NCI-H146 (cell line): Measurements from ENCODE around the gene MPV17L.
"Not testable (repeated sequence)": the region's sequence is repeated elsewhere in the genome, so short reads cannot be mapped to it uniquely, and the experiment has no call there.

Experiments
- DNase-seq: peaks from one replicate; lab custom pipeline; 2025; lab: John Stamatoyannopoulos, UW

Gene MPV17L

DNA sequence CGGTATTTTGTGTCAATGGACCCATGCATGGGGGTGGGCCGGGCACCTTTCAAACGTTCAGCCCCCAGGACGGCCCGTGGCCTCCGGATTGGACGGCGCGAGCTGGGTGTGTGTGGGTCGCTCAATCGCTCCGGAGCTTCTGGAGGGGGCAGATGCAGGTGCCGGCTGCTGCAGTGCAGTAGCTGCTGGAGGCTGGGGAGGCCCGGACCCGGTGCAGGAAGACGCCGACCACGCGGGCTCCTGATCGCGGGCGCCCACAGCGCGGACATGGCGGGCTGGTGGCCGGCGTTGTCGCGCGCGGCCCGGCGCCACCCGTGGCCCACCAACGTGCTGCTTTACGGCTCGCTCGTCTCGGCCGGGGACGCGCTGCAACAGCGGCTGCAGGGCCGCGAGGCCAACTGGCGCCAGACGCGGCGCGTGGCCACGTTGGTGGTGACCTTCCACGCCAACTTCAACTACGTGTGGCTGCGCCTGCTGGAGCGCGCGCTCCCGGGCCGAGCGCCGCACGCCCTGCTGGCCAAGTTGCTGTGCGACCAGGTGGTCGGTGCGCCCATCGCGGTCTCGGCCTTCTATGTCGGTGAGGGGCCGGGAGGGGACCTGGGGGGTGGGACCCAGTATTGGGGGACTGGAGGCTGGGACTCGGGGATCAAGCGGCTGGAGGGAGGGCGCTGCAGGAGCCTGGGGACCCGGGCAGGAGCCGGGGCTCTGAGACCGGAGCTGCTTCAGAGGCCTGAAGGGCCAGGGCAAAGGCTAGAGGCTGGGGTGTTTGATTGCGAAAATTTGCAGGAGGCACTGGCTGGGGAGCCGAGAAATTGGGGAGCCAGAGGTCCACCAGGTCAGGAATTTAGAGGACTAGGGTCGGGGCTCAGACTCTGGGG is at the start of gene MPV17L:
Gene MPV17L (plus strand): TSS at position 124 of the 878 bp plus-strand sequence. CDS start 144 bp downstream, at position 268.
- peak; percentile 80 for DNase-seq

DNA sequence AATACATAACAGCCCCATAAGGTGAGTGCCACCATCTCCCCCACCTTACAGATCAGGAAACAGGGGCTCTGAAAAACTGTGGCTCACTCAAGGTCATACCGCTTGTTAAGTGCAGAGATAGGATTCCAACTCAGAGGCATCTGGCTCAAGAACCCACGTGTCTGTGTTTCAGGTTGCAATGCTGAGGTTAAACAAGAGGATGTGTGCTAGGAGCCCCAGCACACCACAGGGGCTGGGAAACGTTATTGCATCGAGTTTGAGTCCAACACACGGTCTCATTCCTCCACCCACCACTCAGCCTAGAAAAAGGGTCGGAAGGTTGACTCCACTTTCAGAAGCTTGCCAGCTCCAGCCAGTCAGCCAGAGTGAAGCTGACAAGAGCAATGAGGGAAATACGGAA is 46.8 kb upstream of the MPV17L start:
- not testable (repeated sequence) for DNase-seq

DNA sequence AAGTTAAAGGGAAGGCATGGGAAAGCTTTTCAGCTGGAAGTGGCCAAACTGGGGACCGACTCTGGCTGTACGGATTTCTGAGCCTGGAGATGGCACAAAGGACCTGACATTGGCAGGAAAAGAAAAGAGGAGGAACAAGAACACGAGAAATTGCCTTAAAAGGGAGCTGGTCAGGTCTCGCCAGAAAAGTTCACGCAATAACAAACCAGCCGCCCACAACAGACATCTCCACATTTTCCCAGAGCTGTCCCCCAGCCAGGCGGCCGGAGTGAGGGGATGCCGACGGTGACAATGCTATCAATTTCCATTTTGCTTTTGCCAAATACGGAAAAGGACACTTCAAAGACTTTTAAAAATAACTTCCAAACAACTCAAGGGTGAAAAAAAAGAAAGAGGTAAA is 44.3 kb upstream of the MPV17L start:
- not testable (repeated sequence) for DNase-seq

DNA sequence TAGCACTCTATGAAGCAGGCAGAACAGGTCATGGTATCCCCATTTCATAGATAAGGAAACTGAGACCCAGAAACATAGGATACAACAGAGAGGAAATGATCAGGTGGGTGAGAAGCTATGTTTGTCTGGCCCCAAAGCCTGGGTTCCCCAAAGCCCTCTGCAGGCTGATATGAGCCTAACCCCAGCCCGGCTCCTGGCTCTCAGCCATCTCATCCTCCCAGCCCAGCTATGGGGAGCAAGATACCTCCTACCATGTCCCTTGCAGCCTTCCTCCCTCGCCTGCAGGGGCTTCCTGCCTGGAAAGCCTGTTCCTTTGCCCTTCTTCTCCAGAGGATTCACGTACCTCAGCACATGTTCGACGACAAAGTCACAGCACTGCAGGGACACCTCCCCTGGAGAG is 43.8 kb upstream of the MPV17L start:
- DNase-seq: not testable (repeated sequence)

DNA sequence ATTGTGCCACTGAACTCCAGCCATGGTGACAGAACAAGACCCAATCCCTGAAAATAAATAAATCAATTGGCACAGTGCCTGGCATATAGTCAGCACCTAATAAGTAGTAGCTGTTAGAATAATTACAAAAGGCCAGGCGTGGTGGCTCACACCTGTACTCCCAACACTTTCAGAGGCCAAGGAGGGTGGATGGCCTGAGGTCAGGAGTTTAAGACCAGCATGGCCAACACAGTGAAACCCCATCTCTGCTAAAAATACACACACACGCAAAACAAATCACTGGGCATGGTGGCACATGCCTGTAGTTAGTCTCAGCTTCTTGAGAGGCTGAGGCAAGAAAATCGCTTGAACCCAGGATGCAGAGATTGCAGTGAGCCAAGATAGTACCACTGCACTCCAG is 42.7 kb upstream of the MPV17L start:
- not testable (repeated sequence) for DNase-seq

DNA sequence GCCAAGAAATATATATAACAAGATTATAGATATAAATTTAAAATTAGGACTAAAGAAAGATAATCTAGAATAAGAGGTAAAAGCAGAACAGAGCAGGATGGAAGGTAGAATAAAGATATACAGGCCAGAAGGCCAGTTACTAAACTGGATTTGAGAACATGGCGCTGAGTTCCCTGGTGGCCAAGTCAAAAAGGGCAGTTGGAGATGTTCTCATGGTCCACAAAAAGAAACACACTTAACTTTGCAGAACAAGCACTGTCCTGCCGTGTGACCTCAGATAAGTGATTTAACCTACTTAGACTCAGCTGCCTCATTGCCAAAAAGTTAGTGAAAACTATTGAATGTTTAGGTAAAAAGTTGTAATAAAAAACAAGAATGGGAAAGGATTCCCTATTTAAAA is 40.7 kb upstream of the MPV17L start:
- not testable (repeated sequence) for DNase-seq

DNA sequence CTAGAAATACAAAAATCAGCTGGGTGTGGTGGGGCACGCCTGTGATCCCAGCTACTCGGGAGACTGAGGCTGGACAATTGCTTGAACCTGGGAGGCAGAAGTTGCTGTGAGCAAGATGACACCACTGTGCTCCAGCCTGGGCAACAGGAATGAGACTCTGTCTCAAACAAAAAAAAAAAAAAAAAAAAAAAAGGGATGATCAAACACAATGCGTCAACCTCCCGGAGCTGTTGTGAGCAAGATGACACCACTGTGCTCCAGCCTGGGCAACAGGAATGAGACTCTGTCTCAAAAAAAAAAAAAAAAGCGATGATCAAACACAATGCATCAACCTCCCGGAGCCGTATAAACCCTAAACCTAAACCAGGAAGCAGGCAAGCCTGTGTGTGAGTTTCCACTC is 38.1 kb upstream of the MPV17L start:
- not testable (repeated sequence) for DNase-seq

DNA sequence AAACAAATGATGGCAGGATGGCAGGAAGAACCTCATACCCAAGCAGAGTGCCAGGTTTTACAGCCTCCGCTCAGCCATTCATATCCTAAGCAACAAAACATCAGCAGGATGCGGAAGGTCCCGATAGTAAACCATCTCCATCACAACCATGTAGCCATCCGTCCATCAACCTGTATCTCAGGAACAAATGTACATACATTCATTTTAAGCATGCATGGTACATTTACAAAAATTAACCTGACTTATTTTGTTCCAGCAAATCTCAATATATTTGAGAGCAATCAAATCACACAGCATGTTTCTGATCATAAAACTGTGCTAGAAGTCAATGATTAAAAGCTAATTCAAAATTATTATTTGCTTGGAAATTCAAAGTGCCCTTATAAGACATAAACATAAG is 17.4 kb upstream of the MPV17L start, which contains the start of gene NPIPA5:
Gene NPIPA5 (minus strand): TSS at position 101 of the 400 bp plus-strand sequence. CDS start 0 bp downstream, at position 101.
- DNase-seq: not testable (repeated sequence)

DNA sequence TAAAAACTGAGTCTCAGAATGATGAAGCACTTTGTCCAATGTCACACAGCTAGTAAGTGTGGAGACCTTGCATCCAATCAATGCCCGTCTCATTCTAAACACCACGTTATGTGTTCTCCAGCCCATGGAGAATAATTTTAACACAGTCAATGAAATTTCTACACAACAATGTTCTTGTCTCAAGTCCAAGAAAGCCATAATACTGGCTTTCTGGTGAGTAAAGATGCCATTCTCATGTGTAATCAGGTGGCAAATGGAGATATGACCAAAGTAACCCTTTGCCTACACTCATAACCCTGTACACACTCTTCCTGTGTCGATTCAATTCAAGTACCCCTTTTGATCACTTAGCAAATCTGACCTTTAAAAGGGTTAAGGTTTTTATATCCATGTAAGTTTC is 12.7 kb upstream of the MPV17L start:
- not testable (repeated sequence) for DNase-seq

DNA sequence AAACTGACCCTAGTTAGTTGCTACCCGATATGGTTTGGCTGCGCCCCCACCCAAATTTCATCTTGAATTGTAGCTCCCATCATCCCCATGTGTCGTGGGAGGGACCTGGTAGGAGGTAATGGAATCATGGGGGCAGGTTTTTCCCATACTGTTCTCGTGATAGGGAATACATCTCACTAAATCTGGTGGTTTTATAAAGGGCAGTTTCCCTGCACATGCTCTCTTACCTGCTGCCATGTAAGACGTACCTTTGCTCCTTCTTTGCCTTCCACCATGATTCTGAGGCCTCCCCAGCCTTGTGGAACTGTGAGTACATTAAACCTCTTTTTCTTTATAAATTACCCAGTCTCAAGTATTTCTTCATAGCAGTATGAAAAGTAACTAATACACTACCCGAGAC is 7.5 kb upstream of the MPV17L start:
- DNase-seq: not testable (repeated sequence)

DNA sequence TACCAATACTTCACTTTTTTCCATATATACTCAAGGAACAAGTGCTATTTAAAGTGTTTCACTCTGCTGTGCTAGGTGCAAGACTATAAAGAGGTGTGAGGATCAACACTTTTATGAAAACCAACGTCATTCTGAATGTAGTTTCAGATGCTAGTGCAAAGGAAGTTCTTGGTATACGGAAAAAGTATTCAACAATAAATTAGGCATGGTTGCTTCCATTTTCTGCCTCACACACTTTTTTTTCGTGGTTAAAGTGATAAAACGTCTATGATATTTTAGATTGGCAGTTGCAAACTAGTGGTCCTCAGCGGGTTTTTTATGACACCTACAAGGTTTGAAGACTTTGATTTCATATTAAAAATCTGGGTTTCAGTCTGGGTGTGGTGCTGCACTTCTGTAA is 5.6 kb upstream of the MPV17L start:
- DNase-seq: not testable (repeated sequence)

DNA sequence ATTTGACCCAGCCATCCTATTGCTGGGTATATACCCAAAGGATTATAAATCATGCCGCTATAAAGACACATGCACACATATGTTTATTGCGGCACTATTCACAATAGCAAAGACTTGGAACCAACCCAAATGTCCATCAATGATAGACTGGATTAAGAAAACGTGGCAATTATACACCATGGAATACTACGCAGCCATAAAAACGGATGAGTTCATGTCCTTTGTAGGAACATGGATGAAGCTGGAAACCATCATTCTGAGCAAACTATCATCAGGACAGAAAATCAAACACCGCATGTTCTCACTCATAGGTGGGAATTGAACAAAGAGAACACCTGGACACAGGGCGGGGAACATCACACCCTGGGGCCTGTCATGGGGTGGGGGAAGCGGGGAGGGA is 2.5 kb upstream of the MPV17L start:
- DNase-seq: not testable (repeated sequence)

DNA sequence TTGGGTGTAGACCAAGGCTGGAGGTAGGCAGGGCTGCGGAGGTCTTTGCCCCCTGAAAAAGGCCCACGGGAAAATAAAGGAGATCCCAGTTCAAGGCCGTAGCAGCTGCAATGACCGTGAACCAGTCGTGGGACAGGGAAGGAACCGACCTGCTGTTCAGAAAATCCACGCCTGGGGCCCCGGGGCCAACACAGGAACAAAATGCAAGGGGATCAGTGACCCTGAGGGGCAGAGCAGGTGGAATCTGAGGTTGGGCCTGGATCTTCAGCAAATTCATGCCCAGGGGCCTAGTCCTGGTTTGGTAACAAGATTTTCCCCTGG is 915 bp downstream of the MPV17L start:
- DNase-seq: not testable (repeated sequence)

DNA sequence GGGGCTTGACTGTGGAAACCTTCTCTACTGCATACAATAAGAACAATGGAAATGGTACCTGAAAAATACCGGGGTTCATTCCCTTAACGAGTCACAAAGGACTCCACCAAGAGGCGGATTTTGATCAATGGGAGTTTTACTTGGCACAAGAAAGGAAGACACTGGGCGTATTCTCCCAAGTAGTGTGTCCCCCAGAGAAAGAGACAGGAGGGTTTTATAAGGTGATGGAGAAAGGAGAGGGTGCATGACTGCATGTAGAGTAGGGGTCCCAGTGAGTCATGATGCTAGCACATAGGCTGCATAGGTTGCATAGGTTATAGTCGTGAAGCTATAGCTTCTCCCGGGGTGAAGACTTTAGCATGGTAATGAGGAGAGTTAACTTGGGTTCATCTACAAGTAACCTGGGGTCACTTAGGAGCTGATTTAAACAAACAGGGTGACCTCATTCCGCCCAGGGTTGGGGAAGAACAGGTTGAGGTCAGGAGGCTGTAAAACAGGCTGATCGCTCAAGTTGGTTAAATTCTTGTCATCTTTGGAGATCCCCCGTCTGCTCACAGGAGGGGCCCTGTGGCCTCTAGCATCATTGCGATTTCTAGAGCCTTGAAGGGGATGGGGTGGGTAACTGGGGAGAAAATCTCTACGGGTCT is 1.5 kb downstream of the MPV17L start:
- no peak for DNase-seq

DNA sequence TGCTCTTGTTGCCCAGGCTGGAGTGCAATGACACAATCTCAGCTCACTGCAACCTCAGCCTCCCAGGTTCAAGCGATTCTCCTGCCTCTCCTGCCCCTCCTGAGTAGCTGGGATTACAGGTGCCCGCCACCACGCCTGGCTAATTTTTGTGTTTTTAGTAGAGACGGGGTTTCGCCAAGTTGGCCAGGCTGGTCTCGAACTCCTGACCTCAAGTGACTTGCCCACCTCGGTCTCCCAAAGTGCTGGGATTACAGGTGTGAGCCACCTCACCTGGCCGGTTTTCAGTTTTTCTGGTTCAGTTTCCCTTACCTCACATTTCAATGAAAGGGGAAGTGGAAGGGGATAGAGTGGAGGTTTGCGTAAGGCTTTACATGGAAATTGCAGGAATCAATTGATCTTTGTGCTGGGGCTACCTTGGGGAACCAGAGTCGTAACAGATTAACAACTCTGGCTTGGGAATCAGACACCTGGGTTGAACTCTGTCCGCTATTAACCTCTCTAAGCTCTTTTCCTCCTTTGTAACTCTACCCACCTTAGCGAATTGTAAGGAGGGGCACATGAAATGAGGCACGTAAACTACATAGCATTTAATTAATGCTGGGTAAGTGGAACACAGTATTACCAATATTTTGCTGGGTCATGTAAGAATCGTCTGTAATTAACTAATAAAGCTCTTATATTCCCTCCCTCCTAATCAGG is 3.2 kb downstream of the MPV17L start:
- DNase-seq: no peak

DNA sequence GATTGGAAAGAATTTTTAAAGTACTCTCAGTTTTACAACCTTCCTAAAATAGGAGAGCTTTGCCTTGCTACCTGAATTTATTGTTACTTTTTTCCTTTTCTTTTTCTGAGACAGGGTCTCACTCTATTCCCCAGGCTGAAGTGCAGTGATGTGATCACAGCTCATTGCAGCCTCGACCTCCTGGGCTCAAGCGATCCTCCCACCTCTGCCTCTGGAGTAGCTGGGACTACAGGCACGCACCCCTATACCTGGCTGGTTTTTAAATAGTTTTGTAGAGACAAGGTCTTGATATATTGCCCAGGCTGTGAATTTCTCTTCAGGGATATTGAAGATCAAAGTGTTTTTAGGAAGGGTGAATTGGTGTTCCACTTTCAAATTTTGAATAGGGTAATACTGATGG is 3.8 kb downstream of the MPV17L start:
- DNase-seq: no peak

DNA sequence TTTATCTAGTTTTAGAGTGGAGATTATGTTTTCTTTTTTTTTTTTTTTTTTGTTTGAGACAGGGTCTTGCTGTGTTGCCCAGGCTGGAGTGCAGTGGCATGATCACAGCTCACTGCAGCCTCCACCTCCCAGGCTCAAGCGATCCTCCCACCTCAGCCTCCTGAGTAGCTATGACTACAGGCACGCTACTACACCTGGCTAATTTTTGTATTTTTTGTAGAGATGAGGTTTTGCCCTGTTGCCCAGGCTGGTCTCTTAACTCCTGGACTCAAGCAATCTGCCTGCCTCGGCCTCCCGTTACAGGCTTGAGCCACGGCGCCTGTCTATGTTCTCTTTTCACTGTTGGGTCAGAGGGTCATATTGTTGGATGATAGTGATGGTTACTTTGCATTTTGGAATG is 4.8 kb downstream of the MPV17L start:
- not testable (repeated sequence) for DNase-seq

DNA sequence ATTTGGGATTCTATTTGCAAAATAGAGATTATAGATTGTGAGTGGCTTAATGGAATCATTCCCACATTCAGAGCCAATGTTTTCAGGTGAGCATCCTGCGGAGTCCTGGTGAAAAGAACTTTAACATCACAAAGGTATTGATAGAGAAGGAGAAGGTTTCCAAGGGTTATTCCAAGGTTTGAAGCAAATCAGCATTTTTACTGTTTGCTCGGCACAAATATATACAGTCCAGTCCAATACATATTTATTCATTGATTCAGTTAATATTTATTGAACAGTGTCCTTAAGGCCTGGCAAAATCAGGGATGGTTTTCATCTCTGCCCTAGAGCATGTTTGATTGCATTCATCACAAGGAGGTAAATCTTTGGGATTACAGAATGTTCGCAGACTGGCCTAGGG is 6.4 kb downstream of the MPV17L start:
- DNase-seq: no peak

DNA sequence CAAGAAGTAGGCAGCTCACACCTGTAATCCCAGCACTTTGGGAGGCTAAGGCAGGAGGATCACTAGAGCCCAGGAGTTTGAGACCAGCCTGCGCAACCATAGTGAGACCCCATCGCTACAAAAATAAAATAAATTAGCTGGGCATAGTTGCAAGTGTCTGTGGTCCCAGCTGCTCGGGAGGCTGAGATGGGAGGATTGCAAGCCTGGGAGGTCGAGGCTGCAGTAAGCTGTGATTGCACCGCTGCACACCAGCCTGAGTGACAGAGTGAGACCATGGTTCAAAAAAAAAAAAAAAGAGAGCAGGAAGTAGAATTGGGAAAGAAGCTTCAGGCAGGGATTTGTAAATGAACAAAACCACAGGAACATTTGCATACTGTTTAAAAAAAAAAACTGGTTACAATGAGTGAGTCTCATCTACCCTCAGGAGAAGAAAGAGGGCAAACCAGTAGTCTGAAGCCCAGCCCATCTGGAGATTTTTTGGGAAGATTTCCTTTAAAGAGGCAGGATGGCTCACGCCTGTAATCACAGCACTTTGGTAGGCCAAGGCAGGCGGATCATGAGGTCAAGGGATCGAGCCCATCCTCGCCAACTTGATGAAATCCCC is 7.9 kb downstream of the MPV17L start:
- DNase-seq: no peak

DNA sequence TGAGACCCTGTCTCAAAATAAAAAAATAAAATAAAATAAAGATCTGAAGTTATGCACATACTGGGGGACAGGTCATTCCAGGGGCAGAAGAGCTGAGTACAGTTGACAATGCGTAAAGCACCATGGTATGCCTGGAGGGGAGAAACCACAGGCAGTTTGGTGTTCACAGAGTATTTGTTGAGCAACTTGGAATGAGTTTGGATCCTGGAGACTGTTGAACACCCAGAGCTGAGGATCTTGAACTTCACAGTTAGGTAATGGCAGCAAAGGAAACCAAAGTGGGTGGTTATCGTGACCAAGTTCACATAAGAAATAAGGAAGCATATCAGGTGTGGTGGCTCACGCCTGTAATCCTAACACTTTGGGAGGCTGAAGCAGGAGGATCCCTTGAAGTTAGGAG is 8.5 kb downstream of the MPV17L start:
- DNase-seq: not testable (repeated sequence)

DNA sequence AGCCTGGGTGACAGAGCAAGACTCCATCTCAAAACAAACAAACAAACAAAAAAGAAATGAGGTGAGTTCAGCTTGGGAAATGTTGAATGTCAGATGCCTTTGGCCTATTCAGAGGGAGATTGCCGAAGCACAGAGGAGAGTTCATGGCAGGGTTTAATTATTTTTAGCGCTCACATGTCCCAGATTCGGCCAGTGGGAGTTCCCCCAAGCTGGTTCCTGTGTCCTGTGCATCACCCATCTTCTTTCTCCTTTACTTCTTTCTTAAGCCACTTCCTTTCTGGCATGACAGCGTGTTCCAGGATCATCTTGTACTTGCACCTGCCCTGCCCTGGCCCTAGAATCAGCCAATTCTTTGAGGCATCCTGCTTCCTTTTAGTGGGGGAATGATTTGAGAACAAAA is 9.2 kb downstream of the MPV17L start:
- no peak for DNase-seq

DNA sequence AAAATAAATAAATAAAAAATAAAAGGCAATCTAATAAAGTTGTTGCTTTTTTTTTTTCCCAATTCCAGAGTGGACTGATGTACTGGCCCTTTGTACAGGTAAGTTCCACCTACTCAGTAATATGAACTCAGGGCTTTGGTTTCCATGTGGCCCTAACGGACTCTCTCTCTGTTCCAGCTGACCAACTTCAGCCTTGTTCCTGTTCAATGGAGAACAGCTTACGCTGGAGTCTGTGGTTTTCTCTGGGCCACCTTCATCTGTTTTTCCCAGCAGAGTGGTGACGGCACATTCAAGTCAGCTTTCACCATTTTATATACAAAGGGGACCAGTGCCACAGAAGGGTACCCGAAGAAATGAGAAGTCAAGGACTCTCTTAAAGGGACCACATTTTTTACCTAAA is 12.2 kb downstream of the MPV17L start:
- not testable (repeated sequence) for DNase-seq
